ENCODE data around the gene SLC9A7. TPM values are rescaled to one million over a fixed set of nuclear protein-coding genes. Genes with fewer than 3 reads are reported as not detected.

The SLC9A7 gene
- total and polyA plus RNA-seq, 2 donors (not counting 1 experiment from before 2014, with no cell fraction given): 13.9 to 47.7 TPM

- TF ChIP-seq EZH2 (IDR thresholded peaks at IDR 0.05; ENCODE audit: low read length, missing control alignments) (no peak), CTCF (conservative IDR thresholded peaks at IDR 0.05 in 1 of 2, IDR thresholded peaks at IDR 0.05 in 1 of 2; ENCODE audit: low read depth in 1 of 2, low read length in 2 of 2) (no peak)
- Histone ChIP-seq H3K4me3 (replicated peaks in 1 of 4; ENCODE audit: control extremely low read depth in 1 of 4, insufficient read depth in 1 of 4, low read depth in 3 of 4, low read length in 4 of 4) (no peak overlapping the region), H3K36me3 (ENCODE audit: control insufficient read depth, insufficient read depth, low read length) (no peaks in the 10 kb centered on the region), H4K20me1 (ENCODE audit: control insufficient read depth, extremely low read depth, insufficient read depth, low read length) (no peaks in the 10 kb centered on the region), H3K4me2 (ENCODE audit: extremely low read depth, insufficient read depth, low read length) (no peak overlapping the region), H3K27ac (ENCODE audit: insufficient read depth, low read length) (no peak overlapping the region), H3K4me1 (ENCODE audit: control insufficient read depth, extremely low read depth, insufficient read depth, low read length) (no peaks in the 10 kb centered on the region), H3K9ac (ENCODE audit: insufficient read depth, low read length) (no peak overlapping the region), H3K27me3 (ENCODE audit: control insufficient read depth, insufficient read depth, low read length) (no peaks in the 10 kb centered on the region), H2AFZ (ENCODE audit: low read length) (no peak overlapping the region), H3K79me2 (ENCODE audit: control insufficient read depth, insufficient read depth, low read length) (no peaks in the 10 kb centered on the region), H3K9me3 (ENCODE audit: control insufficient read depth, insufficient read depth, low read depth, low read length) (no peaks in the 10 kb centered on the region)
- DNase-seq (ENCODE audit: low read depth in 2 of 2): peak; percentile 73 to 84
Observed at GRCh38 chrX:46601283-46601682, 157.6 kb downstream of the SLC9A7 start.

- peak in 1 of 2 donors; percentile 62 for DNase-seq (ENCODE audit: low read depth in 2 of 2)
- no peaks in the 10 kb centered on the region for H3K9me3 ChIP-seq (ENCODE audit: control insufficient read depth, insufficient read depth, low read depth, low read length)
- H3K79me2 ChIP-seq (ENCODE audit: control insufficient read depth, insufficient read depth, low read length): no peaks in the 10 kb centered on the region
- TF ChIP-seq EZH2 (IDR thresholded peaks at IDR 0.05; ENCODE audit: low read length, missing control alignments): no peak
- no peak for TF ChIP-seq CTCF (conservative IDR thresholded peaks at IDR 0.05 in 1 of 2, IDR thresholded peaks at IDR 0.05 in 1 of 2; ENCODE audit: low read depth in 1 of 2, low read length in 2 of 2)
- no peak overlapping the region for H3K9ac ChIP-seq (ENCODE audit: insufficient read depth, low read length)
- H4K20me1 ChIP-seq (ENCODE audit: control insufficient read depth, extremely low read depth, insufficient read depth, low read length): no peaks in the 10 kb centered on the region
- no peaks in the 10 kb centered on the region for H3K4me1 ChIP-seq (ENCODE audit: control insufficient read depth, extremely low read depth, insufficient read depth, low read length)
- H3K4me2 ChIP-seq (ENCODE audit: extremely low read depth, insufficient read depth, low read length): no peak overlapping the region
- no peak overlapping the region for H2AFZ ChIP-seq (ENCODE audit: low read length)
- no peak overlapping the region for H3K27ac ChIP-seq (ENCODE audit: insufficient read depth, low read length)
- H3K4me3 ChIP-seq (replicated peaks in 1 of 4; ENCODE audit: control extremely low read depth in 1 of 4, insufficient read depth in 1 of 4, low read depth in 3 of 4, low read length in 4 of 4): no peak overlapping the region
- H3K36me3 ChIP-seq (ENCODE audit: control insufficient read depth, insufficient read depth, low read length): no peaks in the 10 kb centered on the region
- H3K27me3 ChIP-seq (ENCODE audit: control insufficient read depth, insufficient read depth, low read length): no peaks in the 10 kb centered on the region
Observed at GRCh38 chrX:46599051-46599560, 159.8 kb downstream of the SLC9A7 start.

DNA sequence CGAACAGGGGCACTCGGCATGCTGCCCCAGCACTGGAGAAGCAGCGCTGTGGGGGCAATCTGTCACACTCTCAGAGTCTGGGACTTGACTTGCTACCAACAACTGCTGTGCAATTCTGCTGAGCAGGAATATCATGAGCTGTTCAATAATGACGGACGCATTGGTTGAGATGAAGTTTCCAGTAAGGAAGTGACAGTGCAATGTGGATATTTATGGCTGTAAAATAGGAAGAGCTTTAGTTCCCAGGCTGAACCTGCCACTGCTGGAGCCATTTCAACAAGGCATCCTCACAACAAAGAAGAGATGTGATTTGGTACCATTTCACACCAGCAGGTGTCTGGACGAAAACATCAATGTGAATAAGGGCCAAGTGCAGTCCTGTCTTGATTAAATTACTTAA is 161.1 kb downstream of the SLC9A7 start:
- TF ChIP-seq EZH2 (IDR thresholded peaks at IDR 0.05; ENCODE audit: low read length, missing control alignments) (no peak), CTCF (conservative IDR thresholded peaks at IDR 0.05 in 1 of 2, IDR thresholded peaks at IDR 0.05 in 1 of 2; ENCODE audit: low read depth in 1 of 2, low read length in 2 of 2) (no peak)
- Histone ChIP-seq H3K9me3 (ENCODE audit: control insufficient read depth, insufficient read depth, low read depth, low read length) (no peaks in the 10 kb centered on the region), H3K9ac (ENCODE audit: insufficient read depth, low read length) (no peak overlapping the region), H3K4me3 (replicated peaks in 1 of 4; ENCODE audit: control extremely low read depth in 1 of 4, insufficient read depth in 1 of 4, low read depth in 3 of 4, low read length in 4 of 4) (no peak overlapping the region), H3K27ac (ENCODE audit: insufficient read depth, low read length) (no peak overlapping the region), H2AFZ (ENCODE audit: low read length) (no peak overlapping the region), H3K27me3 (ENCODE audit: control insufficient read depth, insufficient read depth, low read length) (no peaks in the 10 kb centered on the region), H3K79me2 (ENCODE audit: control insufficient read depth, insufficient read depth, low read length) (no peaks in the 10 kb centered on the region), H3K36me3 (ENCODE audit: control insufficient read depth, insufficient read depth, low read length) (no peaks in the 10 kb centered on the region), H4K20me1 (ENCODE audit: control insufficient read depth, extremely low read depth, insufficient read depth, low read length) (no peaks in the 10 kb centered on the region), H3K4me1 (ENCODE audit: control insufficient read depth, extremely low read depth, insufficient read depth, low read length) (no peaks in the 10 kb centered on the region), H3K4me2 (ENCODE audit: extremely low read depth, insufficient read depth, low read length) (no peak overlapping the region)
- no peak for DNase-seq (ENCODE audit: low read depth in 2 of 2)
